GM12872 (cell line): Measurements from ENCODE around the gene RHBDF2.

Source experiments
- TF ChIP-seq, protein P1 (sequence below): IDR thresholded peaks from 3 replicates; pipeline ENCODE4 v1.5.1; 2011; ENCODE audit warnings: low read depth, mild to moderate bottlenecking, low read length, moderate library complexity; ENCODE audit not compliant: insufficient read depth

RHBDF2 gene

GRCh38 chr17:76422406-76422805, 78.8 kb downstream of the RHBDF2 start:
- TF ChIP-seq, protein P1, sequence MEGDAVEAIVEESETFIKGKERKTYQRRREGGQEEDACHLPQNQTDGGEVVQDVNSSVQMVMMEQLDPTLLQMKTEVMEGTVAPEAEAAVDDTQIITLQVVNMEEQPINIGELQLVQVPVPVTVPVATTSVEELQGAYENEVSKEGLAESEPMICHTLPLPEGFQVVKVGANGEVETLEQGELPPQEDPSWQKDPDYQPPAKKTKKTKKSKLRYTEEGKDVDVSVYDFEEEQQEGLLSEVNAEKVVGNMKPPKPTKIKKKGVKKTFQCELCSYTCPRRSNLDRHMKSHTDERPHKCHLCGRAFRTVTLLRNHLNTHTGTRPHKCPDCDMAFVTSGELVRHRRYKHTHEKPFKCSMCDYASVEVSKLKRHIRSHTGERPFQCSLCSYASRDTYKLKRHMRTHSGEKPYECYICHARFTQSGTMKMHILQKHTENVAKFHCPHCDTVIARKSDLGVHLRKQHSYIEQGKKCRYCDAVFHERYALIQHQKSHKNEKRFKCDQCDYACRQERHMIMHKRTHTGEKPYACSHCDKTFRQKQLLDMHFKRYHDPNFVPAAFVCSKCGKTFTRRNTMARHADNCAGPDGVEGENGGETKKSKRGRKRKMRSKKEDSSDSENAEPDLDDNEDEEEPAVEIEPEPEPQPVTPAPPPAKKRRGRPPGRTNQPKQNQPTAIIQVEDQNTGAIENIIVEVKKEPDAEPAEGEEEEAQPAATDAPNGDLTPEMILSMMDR = no peak

DNA sequence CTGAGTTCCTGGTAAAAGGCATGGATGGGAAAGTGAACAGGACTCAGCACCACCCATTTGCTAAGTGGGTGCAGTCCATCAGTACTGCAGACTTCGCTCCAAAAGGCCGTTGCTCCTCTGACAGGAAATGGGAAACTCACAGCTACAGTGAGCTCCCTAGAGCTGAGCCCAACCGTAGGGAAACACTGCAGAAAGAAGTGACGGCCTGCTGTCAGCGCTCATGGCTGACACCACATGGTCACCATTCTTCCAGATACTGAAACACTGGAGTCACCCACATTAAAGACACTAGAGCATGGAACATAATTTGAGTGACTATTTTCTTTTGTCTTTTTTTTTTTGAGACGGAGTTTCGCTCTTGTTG, 80.2 kb downstream of the RHBDF2 start:
- TF ChIP-seq, protein P1 = no peak
